ENCODE measurements around the gene MYLK3. TPM values are rescaled to one million over a fixed set of nuclear protein-coding genes. Genes with fewer than 3 reads are reported as not detected.

The MYLK3 gene
- total RNA-seq, 1 donor from 2014 or later, result not detected

- no peak for DNase-seq (ENCODE audit: low read depth)
- no peak overlapping the region for H3K4me3 ChIP-seq (ENCODE audit: low read depth, low read length)
- TF ChIP-seq CTCF (conservative IDR thresholded peaks at IDR 0.05; ENCODE audit: low read depth, low read length), result no peak
Observed at GRCh38 chr16:46728806-46729205, 19.3 kb downstream of the MYLK3 start.

- TF ChIP-seq CTCF (conservative IDR thresholded peaks at IDR 0.05; ENCODE audit: low read depth, low read length), result no peak
- H3K4me3 ChIP-seq (ENCODE audit: low read depth, low read length), result no peak overlapping the region
- no peak for DNase-seq (ENCODE audit: low read depth)
Observed at GRCh38 chr16:46727630-46728029, 20.5 kb downstream of the MYLK3 start.

DNA sequence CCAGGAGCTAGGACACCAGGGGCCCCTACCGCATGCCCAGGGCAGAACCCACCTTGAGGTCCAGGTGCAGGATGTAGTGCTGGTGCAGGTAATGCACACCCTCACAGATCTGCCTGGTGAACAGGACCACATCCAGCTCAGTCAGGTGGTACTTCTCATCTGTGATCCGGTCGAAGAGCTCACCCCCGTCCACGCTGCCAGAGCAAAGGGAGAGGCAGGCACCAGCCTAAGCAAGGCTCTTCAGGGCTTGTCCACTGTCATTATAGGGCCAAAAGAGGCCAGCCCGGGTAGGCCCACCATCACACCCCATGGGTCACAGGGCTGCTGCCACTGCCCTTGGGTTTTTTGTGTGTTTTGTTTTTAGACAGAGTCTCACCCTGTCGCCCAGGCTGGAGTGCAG, 21.0 kb downstream of the MYLK3 start:
- TF ChIP-seq CTCF (conservative IDR thresholded peaks at IDR 0.05; ENCODE audit: low read depth, low read length), result no peak
- no peak overlapping the region for H3K4me3 ChIP-seq (ENCODE audit: low read depth, low read length)
- no peak for DNase-seq (ENCODE audit: low read depth)

- no peak for DNase-seq (ENCODE audit: low read depth)
- no peak for TF ChIP-seq CTCF (conservative IDR thresholded peaks at IDR 0.05; ENCODE audit: low read depth, low read length)
- no peak overlapping the region for H3K4me3 ChIP-seq (ENCODE audit: low read depth, low read length)
Observed at GRCh38 chr16:46721885-46722284, 26.3 kb downstream of the MYLK3 start.

DNA sequence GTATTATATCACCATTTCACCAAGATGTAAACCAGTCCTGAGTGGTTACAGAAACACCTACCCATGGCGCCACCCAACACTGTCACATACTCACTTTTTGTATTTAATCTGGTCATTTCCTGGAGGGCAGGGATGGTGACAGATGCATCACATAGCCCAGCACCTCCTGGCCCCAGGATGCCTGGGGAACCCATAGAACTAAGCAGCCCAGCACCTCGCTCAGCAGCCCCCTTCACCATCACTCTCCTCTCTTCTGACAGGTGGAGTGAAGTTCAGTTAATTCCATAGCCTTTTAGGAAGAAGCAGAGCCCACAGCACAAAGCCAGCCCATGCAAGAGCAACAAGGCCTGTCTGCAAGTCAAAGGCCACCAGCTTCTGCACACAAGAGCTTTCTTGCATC, 27.5 kb downstream of the MYLK3 start:
- TF ChIP-seq CTCF (conservative IDR thresholded peaks at IDR 0.05; ENCODE audit: low read depth, low read length), result no peak
- no peak overlapping the region for H3K4me3 ChIP-seq (ENCODE audit: low read depth, low read length)
- DNase-seq (ENCODE audit: low read depth), result no peak

DNA sequence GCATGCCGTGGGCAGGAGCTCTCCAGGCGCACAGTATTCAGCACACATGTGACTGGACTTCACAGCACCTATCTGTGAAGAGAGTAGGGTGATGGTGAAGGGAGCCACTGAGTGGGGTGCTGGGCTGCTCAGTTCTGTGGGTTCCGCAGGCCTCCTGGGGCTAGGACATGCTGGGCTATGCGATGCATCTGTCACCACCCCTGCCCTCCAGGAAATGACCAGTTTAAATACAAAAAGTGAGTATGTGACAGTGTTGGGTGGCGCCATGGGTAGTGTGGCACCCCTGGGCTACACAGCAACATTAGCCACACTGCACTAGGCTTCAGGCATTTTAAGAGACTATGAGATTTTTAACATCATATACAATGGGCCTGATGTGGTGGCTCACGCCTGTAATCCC, 28.6 kb downstream of the MYLK3 start:
- DNase-seq (ENCODE audit: low read depth), result no peak
- no peak for TF ChIP-seq CTCF (conservative IDR thresholded peaks at IDR 0.05; ENCODE audit: low read depth, low read length)

GRCh38 chr16:46718214-46718613, 29.9 kb downstream of the MYLK3 start:
- no peak for DNase-seq (ENCODE audit: low read depth)
- no peak for TF ChIP-seq CTCF (conservative IDR thresholded peaks at IDR 0.05; ENCODE audit: low read depth, low read length)
- no peak overlapping the region for H3K4me3 ChIP-seq (ENCODE audit: low read depth, low read length)

More for the DNA sequence above, 28.6 kb downstream of the MYLK3 start:
- no peak overlapping the region for H3K4me3 ChIP-seq (ENCODE audit: low read depth, low read length)

Measured in epithelial cell of proximal tubule (primary cell).